ENCODE results near the gene RNF123. TPM values are rescaled to one million over a fixed set of nuclear protein-coding genes. Genes with fewer than 3 reads are reported as not detected.

RNF123 gene
- polyA plus RNA-seq, 1 of the 3 experiments (the other 2 are of a cell fraction), result 48.1 TPM

DNA sequence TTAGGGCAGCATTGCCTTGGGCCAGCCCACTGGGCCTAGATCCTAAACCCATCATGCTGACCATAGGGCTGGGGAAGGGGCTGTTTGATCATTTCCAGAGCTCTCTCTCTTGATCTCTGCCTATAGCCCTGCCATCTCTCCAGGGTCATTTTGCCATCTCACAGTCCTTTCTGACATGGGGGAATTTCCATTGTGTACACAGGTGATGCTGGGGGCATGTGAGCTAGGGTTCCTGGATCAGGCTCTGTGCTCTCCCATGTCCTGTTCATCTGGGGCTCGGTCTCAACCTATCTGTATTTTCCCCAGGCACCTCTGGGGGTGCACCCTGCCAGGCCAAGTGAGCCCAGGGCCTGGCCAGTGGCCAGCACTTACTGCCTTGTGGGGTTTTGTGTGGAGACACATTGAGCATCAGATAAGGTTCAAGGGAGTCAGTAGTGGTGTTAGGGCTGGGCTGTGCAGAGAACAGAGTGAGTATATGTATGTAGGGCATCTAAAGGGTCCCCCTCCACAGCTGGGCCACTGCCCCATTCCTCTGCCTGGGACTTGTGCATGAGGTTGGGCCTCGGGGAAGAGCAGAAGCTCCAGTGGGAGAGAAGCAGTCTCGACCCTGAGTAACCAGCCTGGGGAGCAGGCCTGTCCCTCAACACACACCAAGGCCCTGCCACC, 40.9 kb upstream of the RNF123 start:
- Histone ChIP-seq H3K27ac (ENCODE audit: low read depth in 2 of 2, low read length in 1 of 2) (no peak overlapping the region; a peak in 1 of 4 replicates), H4K20me1 (ENCODE audit: insufficient read depth) (no peaks in the 10 kb centered on the region), H3K4me3 (ENCODE audit: low read depth in 2 of 2, low read length in 1 of 2) (no peak overlapping the region), H3K4me2 (no peak overlapping the region), H3F3A (replicated peaks; ENCODE audit: insufficient read depth) (no peaks in the 10 kb centered on the region), H3K9me3 (no peaks in the 10 kb centered on the region), H3K27me3 (ENCODE audit: insufficient read depth) (no peaks in the 10 kb centered on the region), H3K36me3 (replicated peaks in 1 of 2; ENCODE audit: control insufficient read depth in 1 of 2, insufficient read depth in 2 of 2, low read length in 1 of 2) (no peaks in the 10 kb centered on the region), H3K9ac (no peak overlapping the region), H2AFZ (ENCODE audit: low read depth) (no peak overlapping the region), H3K4me1 (ENCODE audit: control insufficient read depth in 1 of 2, insufficient read depth in 2 of 2, low read depth in 1 of 2, low read length in 1 of 2) (peaks cover 0 to 9% of the 10 kb centered on the region in 2 experiments; a peak in 1 of 4 replicates), H3K9me2 (no peaks in the 10 kb centered on the region), H3K79me2 (ENCODE audit: insufficient read depth) (no peaks in the 10 kb centered on the region)
- 67% methylated on average over 1 of the region's 3 CpGs for WGBS (ENCODE audit: low lambda C conversion rate)
- no peak for DNase-seq
- POLR2A ChIA-PET, result no interaction called here
- CTCF ChIA-PET, result interaction anchor here (1.8 to 3.5 kb wide), 2 partner anchors 23 to 109 kb away, joined by 7 to 19 read pairs; no protein-coding TSS in a partner anchor
- TF ChIP-seq JUND (IDR thresholded peaks at IDR 0.05) (no peak), FOSL2 (IDR thresholded peaks at IDR 0.05; ENCODE audit: borderline replicate concordance, low read depth) (no peak), RFX5 (IDR thresholded peaks at IDR 0.05; ENCODE audit: low read length) (no peak), MXI1 (IDR thresholded peaks at IDR 0.05; ENCODE audit: low read depth, low read length) (no peak), FOXJ3 (CRISPR knock-in tag; IDR thresholded peaks at IDR 0.05) (no peak), NRF1 (IDR thresholded peaks at IDR 0.05; ENCODE audit: low read depth, low read length) (no peak), MEF2A (IDR thresholded peaks at IDR 0.05; ENCODE audit: borderline replicate concordance, low read depth) (no peak), GATA2 (CRISPR knock-in tag; IDR thresholded peaks at IDR 0.05) (no peak), POLR2AphosphoS5 (IDR thresholded peaks at IDR 0.05; ENCODE audit: low read depth, low read length) (no peak), ELF1 (IDR thresholded peaks at IDR 0.05) (no peak), NFIC (IDR thresholded peaks at IDR 0.05; ENCODE audit: borderline replicate concordance) (no peak), EZH2phosphoT487 (IDR thresholded peaks at IDR 0.05; ENCODE audit: borderline replicate concordance, low read depth) (no peak)
- TF ChIP-seq, protein P1, sequence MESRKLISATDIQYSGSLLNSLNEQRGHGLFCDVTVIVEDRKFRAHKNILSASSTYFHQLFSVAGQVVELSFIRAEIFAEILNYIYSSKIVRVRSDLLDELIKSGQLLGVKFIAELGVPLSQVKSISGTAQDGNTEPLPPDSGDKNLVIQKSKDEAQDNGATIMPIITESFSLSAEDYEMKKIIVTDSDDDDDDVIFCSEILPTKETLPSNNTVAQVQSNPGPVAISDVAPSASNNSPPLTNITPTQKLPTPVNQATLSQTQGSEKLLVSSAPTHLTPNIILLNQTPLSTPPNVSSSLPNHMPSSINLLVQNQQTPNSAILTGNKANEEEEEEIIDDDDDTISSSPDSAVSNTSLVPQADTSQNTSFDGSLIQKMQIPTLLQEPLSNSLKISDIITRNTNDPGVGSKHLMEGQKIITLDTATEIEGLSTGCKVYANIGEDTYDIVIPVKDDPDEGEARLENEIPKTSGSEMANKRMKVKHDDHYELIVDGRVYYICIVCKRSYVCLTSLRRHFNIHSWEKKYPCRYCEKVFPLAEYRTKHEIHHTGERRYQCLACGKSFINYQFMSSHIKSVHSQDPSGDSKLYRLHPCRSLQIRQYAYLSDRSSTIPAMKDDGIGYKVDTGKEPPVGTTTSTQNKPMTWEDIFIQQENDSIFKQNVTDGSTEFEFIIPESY (IDR thresholded peaks at IDR 0.05; ENCODE audit: borderline replicate concordance, low read depth), result no peak
- TF ChIP-seq, protein P2, sequence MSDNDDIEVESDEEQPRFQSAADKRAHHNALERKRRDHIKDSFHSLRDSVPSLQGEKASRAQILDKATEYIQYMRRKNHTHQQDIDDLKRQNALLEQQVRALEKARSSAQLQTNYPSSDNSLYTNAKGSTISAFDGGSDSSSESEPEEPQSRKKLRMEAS (IDR thresholded peaks at IDR 0.05; ENCODE audit: low read depth), result no peak
- TF ChIP-seq, protein P3, sequence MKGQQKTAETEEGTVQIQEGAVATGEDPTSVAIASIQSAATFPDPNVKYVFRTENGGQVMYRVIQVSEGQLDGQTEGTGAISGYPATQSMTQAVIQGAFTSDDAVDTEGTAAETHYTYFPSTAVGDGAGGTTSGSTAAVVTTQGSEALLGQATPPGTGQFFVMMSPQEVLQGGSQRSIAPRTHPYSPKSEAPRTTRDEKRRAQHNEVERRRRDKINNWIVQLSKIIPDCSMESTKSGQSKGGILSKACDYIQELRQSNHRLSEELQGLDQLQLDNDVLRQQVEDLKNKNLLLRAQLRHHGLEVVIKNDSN (IDR thresholded peaks at IDR 0.05; ENCODE audit: borderline replicate concordance, low read depth), result no peak
- TF ChIP-seq, protein P4, sequence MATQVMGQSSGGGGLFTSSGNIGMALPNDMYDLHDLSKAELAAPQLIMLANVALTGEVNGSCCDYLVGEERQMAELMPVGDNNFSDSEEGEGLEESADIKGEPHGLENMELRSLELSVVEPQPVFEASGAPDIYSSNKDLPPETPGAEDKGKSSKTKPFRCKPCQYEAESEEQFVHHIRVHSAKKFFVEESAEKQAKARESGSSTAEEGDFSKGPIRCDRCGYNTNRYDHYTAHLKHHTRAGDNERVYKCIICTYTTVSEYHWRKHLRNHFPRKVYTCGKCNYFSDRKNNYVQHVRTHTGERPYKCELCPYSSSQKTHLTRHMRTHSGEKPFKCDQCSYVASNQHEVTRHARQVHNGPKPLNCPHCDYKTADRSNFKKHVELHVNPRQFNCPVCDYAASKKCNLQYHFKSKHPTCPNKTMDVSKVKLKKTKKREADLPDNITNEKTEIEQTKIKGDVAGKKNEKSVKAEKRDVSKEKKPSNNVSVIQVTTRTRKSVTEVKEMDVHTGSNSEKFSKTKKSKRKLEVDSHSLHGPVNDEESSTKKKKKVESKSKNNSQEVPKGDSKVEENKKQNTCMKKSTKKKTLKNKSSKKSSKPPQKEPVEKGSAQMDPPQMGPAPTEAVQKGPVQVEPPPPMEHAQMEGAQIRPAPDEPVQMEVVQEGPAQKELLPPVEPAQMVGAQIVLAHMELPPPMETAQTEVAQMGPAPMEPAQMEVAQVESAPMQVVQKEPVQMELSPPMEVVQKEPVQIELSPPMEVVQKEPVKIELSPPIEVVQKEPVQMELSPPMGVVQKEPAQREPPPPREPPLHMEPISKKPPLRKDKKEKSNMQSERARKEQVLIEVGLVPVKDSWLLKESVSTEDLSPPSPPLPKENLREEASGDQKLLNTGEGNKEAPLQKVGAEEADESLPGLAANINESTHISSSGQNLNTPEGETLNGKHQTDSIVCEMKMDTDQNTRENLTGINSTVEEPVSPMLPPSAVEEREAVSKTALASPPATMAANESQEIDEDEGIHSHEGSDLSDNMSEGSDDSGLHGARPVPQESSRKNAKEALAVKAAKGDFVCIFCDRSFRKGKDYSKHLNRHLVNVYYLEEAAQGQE (IDR thresholded peaks at IDR 0.05; ENCODE audit: low read depth, low read length), result no peak
- TF ChIP-seq, protein P5, sequence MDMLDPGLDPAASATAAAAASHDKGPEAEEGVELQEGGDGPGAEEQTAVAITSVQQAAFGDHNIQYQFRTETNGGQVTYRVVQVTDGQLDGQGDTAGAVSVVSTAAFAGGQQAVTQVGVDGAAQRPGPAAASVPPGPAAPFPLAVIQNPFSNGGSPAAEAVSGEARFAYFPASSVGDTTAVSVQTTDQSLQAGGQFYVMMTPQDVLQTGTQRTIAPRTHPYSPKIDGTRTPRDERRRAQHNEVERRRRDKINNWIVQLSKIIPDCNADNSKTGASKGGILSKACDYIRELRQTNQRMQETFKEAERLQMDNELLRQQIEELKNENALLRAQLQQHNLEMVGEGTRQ (IDR thresholded peaks at IDR 0.05; ENCODE audit: borderline replicate concordance, low read depth, low read length), result no peak
- TF ChIP-seq, protein P6, sequence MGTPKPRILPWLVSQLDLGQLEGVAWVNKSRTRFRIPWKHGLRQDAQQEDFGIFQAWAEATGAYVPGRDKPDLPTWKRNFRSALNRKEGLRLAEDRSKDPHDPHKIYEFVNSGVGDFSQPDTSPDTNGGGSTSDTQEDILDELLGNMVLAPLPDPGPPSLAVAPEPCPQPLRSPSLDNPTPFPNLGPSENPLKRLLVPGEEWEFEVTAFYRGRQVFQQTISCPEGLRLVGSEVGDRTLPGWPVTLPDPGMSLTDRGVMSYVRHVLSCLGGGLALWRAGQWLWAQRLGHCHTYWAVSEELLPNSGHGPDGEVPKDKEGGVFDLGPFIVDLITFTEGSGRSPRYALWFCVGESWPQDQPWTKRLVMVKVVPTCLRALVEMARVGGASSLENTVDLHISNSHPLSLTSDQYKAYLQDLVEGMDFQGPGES (IDR thresholded peaks at IDR 0.05; ENCODE audit: low read depth, low read length), result no peak
- TF ChIP-seq, protein P7, sequence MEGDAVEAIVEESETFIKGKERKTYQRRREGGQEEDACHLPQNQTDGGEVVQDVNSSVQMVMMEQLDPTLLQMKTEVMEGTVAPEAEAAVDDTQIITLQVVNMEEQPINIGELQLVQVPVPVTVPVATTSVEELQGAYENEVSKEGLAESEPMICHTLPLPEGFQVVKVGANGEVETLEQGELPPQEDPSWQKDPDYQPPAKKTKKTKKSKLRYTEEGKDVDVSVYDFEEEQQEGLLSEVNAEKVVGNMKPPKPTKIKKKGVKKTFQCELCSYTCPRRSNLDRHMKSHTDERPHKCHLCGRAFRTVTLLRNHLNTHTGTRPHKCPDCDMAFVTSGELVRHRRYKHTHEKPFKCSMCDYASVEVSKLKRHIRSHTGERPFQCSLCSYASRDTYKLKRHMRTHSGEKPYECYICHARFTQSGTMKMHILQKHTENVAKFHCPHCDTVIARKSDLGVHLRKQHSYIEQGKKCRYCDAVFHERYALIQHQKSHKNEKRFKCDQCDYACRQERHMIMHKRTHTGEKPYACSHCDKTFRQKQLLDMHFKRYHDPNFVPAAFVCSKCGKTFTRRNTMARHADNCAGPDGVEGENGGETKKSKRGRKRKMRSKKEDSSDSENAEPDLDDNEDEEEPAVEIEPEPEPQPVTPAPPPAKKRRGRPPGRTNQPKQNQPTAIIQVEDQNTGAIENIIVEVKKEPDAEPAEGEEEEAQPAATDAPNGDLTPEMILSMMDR (IDR thresholded peaks at IDR 0.05), result no peak
- TF ChIP-seq, protein P8, sequence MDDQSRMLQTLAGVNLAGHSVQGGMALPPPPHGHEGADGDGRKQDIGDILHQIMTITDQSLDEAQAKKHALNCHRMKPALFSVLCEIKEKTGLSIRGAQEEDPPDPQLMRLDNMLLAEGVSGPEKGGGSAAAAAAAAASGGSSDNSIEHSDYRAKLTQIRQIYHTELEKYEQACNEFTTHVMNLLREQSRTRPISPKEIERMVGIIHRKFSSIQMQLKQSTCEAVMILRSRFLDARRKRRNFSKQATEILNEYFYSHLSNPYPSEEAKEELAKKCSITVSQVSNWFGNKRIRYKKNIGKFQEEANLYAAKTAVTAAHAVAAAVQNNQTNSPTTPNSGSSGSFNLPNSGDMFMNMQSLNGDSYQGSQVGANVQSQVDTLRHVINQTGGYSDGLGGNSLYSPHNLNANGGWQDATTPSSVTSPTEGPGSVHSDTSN (IDR thresholded peaks at IDR 0.05), result no peak

All from SK-N-SH (cell line).